ENCODE results near the gene ATP6V1G2. TPM values are rescaled to one million over a fixed set of nuclear protein-coding genes. Genes with fewer than 3 reads are reported as not detected.
"Not testable (repeated sequence)": the region's sequence is repeated elsewhere in the genome, so short reads cannot be mapped to it uniquely, and the experiment has no call there.

ATP6V1G2 gene
- 0.69 and 0.82 TPM in 2 replicates for total RNA-seq

DNA sequence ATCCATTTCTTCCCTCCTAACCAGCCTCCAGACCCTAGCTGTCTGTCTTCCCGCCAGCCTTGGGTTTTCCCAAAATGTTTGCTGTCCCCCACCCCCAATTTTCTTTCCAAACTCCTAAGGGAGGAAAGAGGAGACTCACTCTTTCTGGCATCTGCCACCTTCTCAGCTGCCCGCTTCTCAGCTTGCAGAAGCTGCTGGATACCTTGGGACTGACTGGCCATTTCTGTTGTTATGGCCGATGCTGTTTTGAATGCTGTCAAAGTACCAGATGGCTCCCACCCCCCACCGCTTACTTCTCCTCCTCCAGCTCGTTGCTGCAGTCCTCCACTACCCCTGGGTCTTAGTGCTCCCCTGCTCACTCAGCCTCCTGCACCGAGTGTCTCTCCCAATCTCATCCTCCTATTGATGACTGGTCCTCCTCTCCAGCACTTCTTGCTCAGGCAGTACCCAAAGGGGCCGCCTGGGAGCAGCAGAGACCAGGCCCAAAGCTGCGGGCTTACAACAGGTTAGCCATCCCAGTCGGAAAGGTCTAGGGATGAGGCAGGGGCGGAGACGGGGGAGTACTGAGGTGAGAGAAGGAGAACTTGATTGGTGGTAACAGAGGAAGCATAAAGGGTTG is at the start of gene ATP6V1G2:
Gene ATP6V1G2, minus strand, starts transcription at position 270 of the 619 bp plus-strand sequence. Its CDS starts 49 bp downstream, at position 221.
- H3K27me3 Mint-ChIP-seq (ENCODE audit: low read depth) = no peaks in the 10 kb centered on the region
- H3K4me3 Mint-ChIP-seq (ENCODE audit: low read depth) = peak within 1 kb of the TSS; percentile 84
- H3K4me1 Mint-ChIP-seq (ENCODE audit: low read depth) = peaks cover 28% of the 10 kb centered on the region
- no peaks in the 10 kb centered on the region for H3K9me3 Mint-ChIP-seq
- peak; percentile 83 for DNase-seq (ENCODE audit: low spot score)
- intact Hi-C loops (cut with micrococcal nuclease) = loop anchor here (1.0 to 10.0 kb wide), 3 partner anchors 52 to 932 kb away; partner anchors contain the start of genes MRPS18B and PPP1R10
- peak within 1 kb of the TSS; percentile 78 for H3K27ac Mint-ChIP-seq
- peaks cover 17% of the 10 kb centered on the region for H3K36me3 Mint-ChIP-seq (ENCODE audit: low read depth)

DNA sequence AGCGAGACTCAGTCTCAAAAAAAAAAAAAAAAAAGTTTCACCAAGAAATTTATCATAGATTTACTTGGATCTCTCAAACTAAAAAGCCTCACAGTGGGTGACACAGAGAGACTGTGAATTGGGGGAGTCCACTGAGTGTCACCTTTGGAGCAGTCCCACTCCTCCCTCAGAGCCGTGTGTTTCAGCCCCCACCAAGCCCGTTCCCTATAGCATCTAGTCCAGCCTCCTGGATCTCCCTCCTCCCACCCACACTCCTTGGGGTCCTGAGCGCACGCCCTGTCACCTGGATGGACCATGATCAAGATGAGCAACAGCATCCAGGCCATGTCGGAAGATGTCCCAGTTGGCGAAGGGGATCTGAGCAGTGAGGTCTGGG is 46.0 kb upstream of the ATP6V1G2 start:
- H3K4me1 Mint-ChIP-seq (ENCODE audit: low read depth) = peaks cover 32% of the 10 kb centered on the region
- peak overlapping the region; percentile 74 for H3K27ac Mint-ChIP-seq
- H3K36me3 Mint-ChIP-seq (ENCODE audit: low read depth) = peaks cover 4% of the 10 kb centered on the region
- no peaks in the 10 kb centered on the region for H3K9me3 Mint-ChIP-seq
- H3K4me3 Mint-ChIP-seq (ENCODE audit: low read depth) = peak overlapping the region; percentile 47
- H3K27me3 Mint-ChIP-seq (ENCODE audit: low read depth) = no peaks in the 10 kb centered on the region
- no peak for DNase-seq (ENCODE audit: low spot score)
- intact Hi-C loops (cut with micrococcal nuclease) = no loop called here

DNA sequence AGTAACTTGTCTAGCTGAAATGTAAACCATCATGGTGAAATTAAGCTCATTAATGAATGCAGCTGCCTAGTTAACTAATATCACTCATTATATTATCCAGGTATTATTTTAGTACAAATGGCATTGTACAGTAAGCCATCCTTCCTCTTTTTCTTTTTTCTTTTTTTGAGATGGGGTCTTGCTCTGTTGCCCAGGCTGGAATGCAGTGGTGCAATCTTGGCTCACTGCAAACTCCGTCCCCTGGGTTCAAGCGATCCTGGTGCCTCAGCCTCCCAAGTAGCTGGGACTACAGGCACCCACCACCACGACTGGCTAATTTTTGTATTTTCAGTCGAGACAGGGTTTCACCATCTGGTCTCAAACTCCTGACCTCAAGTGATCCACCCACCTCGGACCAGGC is 44.3 kb upstream of the ATP6V1G2 start:
- H3K9me3 Mint-ChIP-seq; H3K27me3 Mint-ChIP-seq (ENCODE audit: low read depth); H3K36me3 Mint-ChIP-seq (ENCODE audit: low read depth); intact Hi-C loops (cut with micrococcal nuclease); H3K4me3 Mint-ChIP-seq (ENCODE audit: low read depth); H3K27ac Mint-ChIP-seq; DNase-seq (ENCODE audit: low spot score): not testable (repeated sequence)
- peaks cover 40% of the 10 kb centered on the region for H3K4me1 Mint-ChIP-seq (ENCODE audit: low read depth)

DNA sequence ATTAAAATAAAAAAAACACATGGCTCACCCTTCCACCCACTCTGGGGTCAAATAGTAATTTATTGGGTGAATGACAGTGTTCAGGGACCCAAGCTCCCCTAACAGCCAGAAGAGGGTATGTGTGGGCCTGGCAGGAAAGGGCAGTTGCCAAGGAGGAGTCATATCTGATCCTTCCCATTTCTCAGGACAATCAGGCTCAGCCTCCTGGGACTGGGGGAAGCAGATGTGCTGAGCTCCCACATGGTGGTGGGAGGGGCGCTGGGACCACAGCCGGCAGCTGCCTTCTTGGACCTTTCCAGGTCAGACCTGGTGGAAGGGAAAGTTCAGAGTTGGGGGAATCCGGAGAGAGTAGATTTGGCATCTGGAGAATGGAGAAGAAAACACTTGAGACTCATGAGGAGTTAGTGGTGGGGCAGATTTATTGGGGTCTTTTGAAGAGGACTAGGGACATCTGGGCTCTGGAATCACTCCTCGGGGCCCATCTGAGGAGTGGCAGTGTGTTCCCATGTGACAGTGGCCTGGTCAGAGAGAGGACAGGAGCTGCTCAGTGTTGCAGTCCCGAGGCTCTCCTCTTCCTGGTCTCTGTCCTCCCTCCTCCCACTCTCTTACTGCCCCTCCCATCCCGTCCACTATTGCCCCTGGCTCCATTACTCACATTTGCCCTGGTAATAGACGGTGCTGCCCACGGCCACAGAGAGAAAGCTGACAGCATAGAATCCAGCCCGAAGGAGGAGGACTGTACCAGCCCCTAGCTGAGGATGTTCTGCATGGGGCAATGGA is 42.7 kb upstream of the ATP6V1G2 start:
- H3K27me3 Mint-ChIP-seq (ENCODE audit: low read depth) = no peaks in the 10 kb centered on the region
- H3K9me3 Mint-ChIP-seq = no peaks in the 10 kb centered on the region
- H3K4me1 Mint-ChIP-seq (ENCODE audit: low read depth) = peaks cover 44% of the 10 kb centered on the region
- peaks cover 4% of the 10 kb centered on the region for H3K36me3 Mint-ChIP-seq (ENCODE audit: low read depth)
- H3K27ac Mint-ChIP-seq = peak overlapping the region; percentile 9
- intact Hi-C loops (cut with micrococcal nuclease) = no loop called here
- no peak overlapping the region for H3K4me3 Mint-ChIP-seq (ENCODE audit: low read depth)
- DNase-seq (ENCODE audit: low spot score) = no peak

DNA sequence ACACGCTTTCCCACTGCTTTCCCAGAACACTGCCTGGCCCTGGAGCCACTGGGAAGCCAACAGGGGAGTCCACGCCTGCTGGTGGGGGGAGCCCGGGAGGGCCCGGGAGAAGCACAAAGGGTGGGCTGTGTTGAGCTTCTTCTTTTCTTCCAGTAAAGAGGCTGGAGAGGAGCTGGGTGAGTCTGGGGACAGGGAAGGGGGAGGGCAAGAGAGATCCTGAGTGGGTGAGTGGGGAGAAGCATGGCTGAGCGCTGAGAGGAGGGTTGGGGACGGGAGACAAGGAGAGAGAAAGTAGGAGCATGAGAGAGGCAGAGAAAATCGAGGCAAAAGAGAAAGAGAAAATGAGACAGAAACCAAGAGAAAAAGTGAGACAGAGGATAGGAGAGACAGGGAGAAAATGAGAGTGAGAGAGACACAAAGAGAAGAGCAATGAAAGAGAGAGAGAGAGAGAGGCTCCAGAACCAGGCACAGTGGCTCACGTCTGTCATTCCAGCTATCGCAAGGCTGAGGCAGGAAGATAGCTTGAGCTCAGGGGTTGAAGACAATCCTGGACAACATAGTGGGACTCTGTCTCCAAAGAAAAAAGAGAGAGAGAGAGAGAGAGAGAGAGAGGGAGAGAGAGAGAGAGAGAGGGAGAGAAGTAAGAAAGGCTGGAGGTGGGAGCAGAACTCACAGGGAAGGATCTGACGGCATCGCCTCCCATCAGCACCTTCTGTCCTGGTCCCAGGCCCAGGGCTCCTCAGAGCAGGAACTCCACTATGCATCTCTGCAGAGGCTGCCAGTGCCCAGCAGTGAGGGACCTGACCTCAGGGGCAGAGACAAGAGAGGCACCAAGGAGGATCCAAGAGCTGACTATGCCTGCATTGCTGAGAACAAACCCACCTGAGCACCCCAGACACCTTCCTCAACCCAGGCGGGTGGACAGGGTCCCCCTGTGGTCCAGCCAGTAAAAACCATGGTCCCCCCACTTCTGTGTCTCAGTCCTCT is 41.7 kb upstream of the ATP6V1G2 start:
- Mint-ChIP-seq H3K4me1 (ENCODE audit: low read depth) (peaks cover 38% of the 10 kb centered on the region), H3K4me3 (ENCODE audit: low read depth) (peak overlapping the region; percentile 73), H3K27ac (peak overlapping the region; percentile 87), H3K36me3 (ENCODE audit: low read depth) (peaks cover 4% of the 10 kb centered on the region), H3K9me3 (no peaks in the 10 kb centered on the region), H3K27me3 (ENCODE audit: low read depth) (no peaks in the 10 kb centered on the region)
- intact Hi-C loops (cut with micrococcal nuclease) = no loop called here
- DNase-seq (ENCODE audit: low spot score) = no peak

DNA sequence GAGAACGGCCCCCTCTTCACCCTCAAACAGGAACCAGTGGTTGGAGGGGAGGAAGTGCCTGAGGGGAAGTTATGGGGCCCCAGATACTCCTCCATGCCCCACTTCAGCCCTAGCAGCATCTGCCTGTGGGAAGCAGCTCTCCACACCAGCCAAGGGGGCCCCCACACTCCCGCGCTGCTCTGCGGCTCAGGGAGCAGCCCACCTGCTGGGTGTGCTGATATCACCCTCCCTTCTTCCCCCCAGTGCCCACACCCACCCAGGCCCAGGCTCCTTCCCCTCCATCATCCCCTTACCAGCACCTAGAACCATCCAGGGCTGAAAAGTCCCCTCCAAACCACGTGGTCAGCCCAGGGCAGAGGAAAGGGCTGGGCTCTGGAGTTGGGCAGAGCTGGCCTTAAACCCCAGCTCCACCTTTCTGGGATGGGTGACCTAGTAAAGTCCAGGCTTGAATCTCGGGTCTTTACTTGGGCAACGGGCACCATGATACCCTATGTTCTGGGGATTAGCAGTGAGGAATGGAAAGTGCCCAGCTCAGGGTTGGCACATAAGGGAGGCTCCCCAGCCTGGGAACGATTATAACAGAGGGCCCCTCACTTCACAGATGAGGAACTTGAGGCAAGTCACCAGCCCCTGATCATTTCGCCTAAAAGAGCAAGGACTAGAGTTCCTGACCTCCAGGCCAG is 40.3 kb upstream of the ATP6V1G2 start:
- Mint-ChIP-seq H3K4me3 (ENCODE audit: low read depth) (peak overlapping the region; percentile 75), H3K9me3 (no peaks in the 10 kb centered on the region), H3K27me3 (ENCODE audit: low read depth) (no peaks in the 10 kb centered on the region), H3K27ac (peak overlapping the region; percentile 85), H3K4me1 (ENCODE audit: low read depth) (peaks cover 43% of the 10 kb centered on the region), H3K36me3 (ENCODE audit: low read depth) (peaks cover 4% of the 10 kb centered on the region)
- intact Hi-C loops (cut with micrococcal nuclease) = no loop called here
- no peak for DNase-seq (ENCODE audit: low spot score)

DNA sequence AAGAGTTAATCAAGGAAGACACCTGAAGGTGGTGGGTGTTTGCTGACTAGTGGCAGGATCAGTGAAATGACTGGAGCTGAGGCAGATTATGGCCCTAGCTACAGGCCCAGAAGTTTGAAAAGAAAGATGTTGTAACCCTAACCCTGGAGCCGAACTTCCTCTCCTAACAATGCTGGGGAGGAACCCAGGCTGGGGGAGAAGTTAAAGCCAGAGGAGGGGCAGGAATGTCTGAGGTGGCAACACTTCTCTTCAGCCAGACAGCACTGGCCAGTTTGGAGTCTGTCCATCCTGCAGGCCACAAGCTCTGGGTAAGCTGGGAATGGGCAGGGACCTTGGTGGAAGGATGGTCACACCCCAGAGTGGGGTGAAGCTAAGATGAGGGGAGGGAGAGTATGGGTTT is 39.6 kb upstream of the ATP6V1G2 start, which contains the start of gene LST1:
Gene LST1, plus strand, starts transcription at position 270 of the 400 bp plus-strand sequence. CDS start 1,023 bp downstream, outside the sequence.
- no peak for DNase-seq (ENCODE audit: low spot score)
- Mint-ChIP-seq H3K4me1 (ENCODE audit: low read depth) (peaks cover 45% of the 10 kb centered on the region), H3K4me3 (ENCODE audit: low read depth) (peak within 1 kb of the TSS; percentile 75), H3K27me3 (ENCODE audit: low read depth) (no peaks in the 10 kb centered on the region), H3K36me3 (ENCODE audit: low read depth) (peaks cover 8% of the 10 kb centered on the region), H3K9me3 (no peaks in the 10 kb centered on the region), H3K27ac (peak within 1 kb of the TSS; percentile 85)
- intact Hi-C loops (cut with micrococcal nuclease) = no loop called here

DNA sequence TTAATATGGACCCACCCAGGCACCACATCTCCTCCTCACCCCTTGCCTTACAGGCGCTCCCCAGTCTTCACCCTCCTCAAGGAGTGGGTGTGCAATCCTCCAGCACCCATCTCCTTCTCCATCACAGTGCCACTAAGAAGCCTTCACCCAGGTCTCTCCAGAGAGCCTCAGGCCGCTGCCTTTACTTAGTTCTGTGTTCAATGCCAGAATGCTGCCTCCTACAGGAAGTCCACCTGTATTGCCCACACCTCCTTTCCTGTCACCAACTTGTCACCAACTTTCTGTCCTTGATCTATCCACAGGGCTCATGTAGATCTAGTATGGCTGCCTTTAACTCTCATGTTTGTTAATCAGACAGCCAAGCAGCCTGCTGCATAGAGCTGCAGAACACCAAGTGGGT is 39.1 kb upstream of the ATP6V1G2 start:
- DNase-seq (ENCODE audit: low spot score) = peak; percentile 38
- intact Hi-C loops (cut with micrococcal nuclease) = no loop called here
- H3K27me3 Mint-ChIP-seq (ENCODE audit: low read depth) = no peaks in the 10 kb centered on the region
- H3K36me3 Mint-ChIP-seq (ENCODE audit: low read depth) = peaks cover 12% of the 10 kb centered on the region
- H3K4me1 Mint-ChIP-seq (ENCODE audit: low read depth) = peaks cover 47% of the 10 kb centered on the region
- H3K4me3 Mint-ChIP-seq (ENCODE audit: low read depth) = peak overlapping the region; percentile 62
- H3K27ac Mint-ChIP-seq = peak overlapping the region; percentile 85
- H3K9me3 Mint-ChIP-seq = no peaks in the 10 kb centered on the region

DNA sequence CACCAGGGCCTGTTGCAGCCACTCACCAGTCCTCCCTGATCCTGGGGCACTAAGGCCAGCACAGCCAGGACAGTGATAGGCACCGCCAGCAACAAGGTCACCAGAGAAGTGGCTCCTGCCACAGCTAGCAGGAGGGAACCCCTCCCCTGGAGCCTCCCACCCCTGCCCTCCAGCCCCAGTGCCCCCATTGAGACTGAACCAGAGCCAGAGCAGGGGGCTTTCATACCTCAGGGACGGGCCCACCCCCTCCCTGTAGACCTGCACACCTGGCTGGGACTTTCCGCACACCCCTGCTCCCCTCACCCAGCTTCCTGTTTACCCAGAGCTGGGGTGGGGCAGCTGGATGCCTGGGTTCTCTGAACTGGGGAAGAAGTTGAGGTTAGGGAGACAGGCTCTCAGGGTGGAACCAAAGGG is 35.8 kb upstream of the ATP6V1G2 start, which contains the start of gene LTB:
Gene LTB, minus strand, starts transcription at position 195 of the 414 bp plus-strand sequence. Its CDS starts 7 bp downstream, at position 188.
- intact Hi-C loops (cut with micrococcal nuclease) = no loop called here
- Mint-ChIP-seq H3K4me3 (ENCODE audit: low read depth) (peak within 1 kb of the TSS; percentile 97), H3K27me3 (ENCODE audit: low read depth) (no peaks in the 10 kb centered on the region), H3K36me3 (ENCODE audit: low read depth) (peaks cover 29% of the 10 kb centered on the region), H3K9me3 (no peaks in the 10 kb centered on the region), H3K4me1 (ENCODE audit: low read depth) (peaks cover 58% of the 10 kb centered on the region), H3K27ac (peak within 1 kb of the TSS; percentile 89)
- no peak for DNase-seq (ENCODE audit: low spot score)

DNA sequence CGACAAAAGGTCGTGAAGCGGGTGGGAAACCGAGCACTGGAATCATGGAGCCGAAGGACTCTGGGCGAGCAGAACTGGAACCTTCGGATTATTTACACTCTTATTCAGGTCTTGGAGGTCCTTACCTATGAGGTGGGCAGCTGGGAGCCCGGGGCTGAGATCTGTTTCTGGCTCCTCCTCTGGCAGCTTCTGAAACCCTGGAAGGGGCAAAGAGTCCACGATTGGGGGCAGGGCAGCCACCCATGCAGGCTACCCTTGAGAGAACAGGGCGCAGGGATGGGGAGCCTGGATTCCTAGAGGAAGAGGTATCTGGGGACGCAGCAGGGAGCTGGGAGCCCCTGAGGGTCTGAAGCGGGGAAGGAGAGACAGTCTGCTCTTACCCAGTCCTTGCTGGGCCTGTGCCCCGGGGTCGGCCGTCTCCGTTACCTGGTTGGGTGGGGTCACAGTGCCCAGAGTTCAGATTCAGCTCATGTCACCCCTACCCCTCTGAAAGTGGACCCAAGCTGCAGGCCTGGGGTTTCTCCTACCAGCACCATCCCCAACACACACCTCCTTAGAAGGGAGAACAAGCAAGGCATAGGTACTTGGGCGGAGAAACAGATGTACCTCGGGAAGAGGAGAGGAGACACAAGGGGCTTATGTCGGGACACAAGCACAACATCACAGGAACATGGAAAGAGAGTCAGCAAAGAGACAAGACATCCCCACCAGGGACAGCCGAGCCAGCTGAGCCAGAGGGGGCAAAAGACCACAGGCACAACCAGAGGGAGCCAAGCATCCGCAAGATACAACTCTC is 35.2 kb upstream of the ATP6V1G2 start:
- peaks cover 36% of the 10 kb centered on the region for H3K36me3 Mint-ChIP-seq (ENCODE audit: low read depth)
- intact Hi-C loops (cut with micrococcal nuclease) = loop anchor here (1.0 kb wide), 2 partner anchors 16 to 30 kb away; no protein-coding TSS in a partner anchor
- peak overlapping the region; percentile 97 for H3K4me3 Mint-ChIP-seq (ENCODE audit: low read depth)
- H3K4me1 Mint-ChIP-seq (ENCODE audit: low read depth) = peaks cover 57% of the 10 kb centered on the region
- H3K9me3 Mint-ChIP-seq = no peaks in the 10 kb centered on the region
- peak overlapping the region; percentile 89 for H3K27ac Mint-ChIP-seq
- no peaks in the 10 kb centered on the region for H3K27me3 Mint-ChIP-seq (ENCODE audit: low read depth)
- no peak for DNase-seq (ENCODE audit: low spot score)

DNA sequence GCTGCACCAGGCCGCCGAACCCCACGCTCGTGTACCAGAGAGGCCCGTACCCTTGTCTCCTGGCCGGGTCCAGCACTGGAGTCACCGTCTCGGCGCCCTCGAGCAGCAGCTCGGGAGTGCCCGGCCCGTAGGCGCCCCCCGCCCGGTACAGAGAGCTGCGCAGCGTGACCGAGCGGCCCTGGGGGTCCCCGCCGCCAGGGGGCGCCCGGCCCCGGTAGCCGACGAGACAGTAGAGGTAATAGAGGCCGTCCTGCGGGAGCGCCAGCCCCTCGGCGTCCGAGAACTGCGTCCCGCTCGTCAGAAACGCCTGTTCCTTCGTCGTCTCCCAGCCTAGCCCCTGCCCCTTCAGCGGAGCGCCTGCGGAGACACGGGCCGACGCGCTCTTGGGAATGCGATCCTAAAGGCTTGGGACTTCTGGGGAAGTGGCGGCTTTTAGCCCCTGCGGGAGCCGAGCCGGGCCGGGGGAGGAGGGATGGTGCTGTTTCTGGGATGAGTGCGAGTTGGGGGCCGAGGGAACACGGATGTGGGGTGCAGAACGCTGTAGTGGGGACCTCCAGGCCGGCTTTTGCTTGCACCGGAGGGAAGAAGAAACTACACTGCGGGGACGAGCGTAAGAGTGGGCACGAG is 34.5 kb upstream of the ATP6V1G2 start:
- Mint-ChIP-seq H3K36me3 (ENCODE audit: low read depth) (peaks cover 43% of the 10 kb centered on the region), H3K4me1 (ENCODE audit: low read depth) (peaks cover 57% of the 10 kb centered on the region), H3K27me3 (ENCODE audit: low read depth) (no peaks in the 10 kb centered on the region), H3K4me3 (ENCODE audit: low read depth) (peak overlapping the region; percentile 97), H3K27ac (peak overlapping the region; percentile 89), H3K9me3 (no peaks in the 10 kb centered on the region)
- intact Hi-C loops (cut with micrococcal nuclease) = loop anchor here (1.0 kb wide), 2 partner anchors 16 to 30 kb away; no protein-coding TSS in a partner anchor
- peak; percentile 80 for DNase-seq (ENCODE audit: low spot score)
